ENCODE measurements around the gene NCCRP1.

DNA sequence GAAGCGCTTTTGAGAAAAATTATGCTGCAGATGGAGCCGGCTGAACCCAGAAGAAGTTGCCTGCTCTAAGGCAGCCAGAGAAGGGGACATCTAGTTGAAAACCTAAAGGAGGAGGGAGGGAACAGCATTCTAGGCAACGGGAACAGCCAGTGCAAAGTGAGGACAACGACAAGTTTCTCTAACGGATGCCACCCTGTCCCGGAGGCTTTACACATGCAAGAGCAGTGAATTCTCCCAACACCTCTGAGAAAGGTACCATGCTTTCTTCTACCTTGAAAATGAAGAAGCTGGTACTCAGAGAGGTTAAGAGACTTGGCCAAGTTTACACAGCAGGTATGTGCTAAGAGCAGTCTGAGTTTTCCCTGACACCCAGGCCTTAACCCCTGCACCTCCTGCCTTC lies 42.2 kb downstream of the NCCRP1 start:
- TF ChIP-seq, protein P1, sequence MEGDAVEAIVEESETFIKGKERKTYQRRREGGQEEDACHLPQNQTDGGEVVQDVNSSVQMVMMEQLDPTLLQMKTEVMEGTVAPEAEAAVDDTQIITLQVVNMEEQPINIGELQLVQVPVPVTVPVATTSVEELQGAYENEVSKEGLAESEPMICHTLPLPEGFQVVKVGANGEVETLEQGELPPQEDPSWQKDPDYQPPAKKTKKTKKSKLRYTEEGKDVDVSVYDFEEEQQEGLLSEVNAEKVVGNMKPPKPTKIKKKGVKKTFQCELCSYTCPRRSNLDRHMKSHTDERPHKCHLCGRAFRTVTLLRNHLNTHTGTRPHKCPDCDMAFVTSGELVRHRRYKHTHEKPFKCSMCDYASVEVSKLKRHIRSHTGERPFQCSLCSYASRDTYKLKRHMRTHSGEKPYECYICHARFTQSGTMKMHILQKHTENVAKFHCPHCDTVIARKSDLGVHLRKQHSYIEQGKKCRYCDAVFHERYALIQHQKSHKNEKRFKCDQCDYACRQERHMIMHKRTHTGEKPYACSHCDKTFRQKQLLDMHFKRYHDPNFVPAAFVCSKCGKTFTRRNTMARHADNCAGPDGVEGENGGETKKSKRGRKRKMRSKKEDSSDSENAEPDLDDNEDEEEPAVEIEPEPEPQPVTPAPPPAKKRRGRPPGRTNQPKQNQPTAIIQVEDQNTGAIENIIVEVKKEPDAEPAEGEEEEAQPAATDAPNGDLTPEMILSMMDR (IDR thresholded peaks at IDR 0.05) = no peak
- no peak for TF ChIP-seq POLR2A (IDR thresholded peaks at IDR 0.05)

Data from thyroid gland (tissue), 4 donors.